Measurements from ENCODE around the gene ATP4B. TPM values are rescaled to one million over a fixed set of nuclear protein-coding genes. Genes with fewer than 3 reads are reported as not detected.
"Not testable (repeated sequence)": the region's sequence is repeated elsewhere in the genome, so short reads cannot be mapped to it uniquely, and the experiment has no call there.

ATP4B gene
- total RNA-seq, 1 experiment from 2014 or later = not detected

DNA sequence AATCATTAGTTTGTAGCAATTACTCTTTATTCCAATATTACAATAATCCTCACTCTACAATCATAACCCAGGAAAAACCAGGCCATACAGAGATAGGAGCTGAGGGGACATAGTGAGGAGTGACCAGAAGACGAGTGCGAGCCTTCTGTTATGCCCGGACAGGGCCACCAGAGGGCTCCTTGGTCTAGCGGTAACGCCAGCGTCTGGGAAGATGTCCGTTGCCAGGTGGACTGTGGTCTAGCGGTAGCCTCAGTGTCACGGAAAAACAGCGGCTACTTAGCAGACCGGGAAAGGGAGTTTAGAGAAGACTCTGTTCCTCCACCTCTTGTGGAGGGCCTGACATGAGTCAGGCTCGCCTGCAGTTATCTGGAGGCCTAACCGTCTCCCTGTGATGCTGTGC, 36.5 kb downstream of the ATP4B start:
- CTCF ChIA-PET; H4K20me1 ChIP-seq (ENCODE audit: low read length): not testable (repeated sequence)
- TF ChIP-seq, protein P1, sequence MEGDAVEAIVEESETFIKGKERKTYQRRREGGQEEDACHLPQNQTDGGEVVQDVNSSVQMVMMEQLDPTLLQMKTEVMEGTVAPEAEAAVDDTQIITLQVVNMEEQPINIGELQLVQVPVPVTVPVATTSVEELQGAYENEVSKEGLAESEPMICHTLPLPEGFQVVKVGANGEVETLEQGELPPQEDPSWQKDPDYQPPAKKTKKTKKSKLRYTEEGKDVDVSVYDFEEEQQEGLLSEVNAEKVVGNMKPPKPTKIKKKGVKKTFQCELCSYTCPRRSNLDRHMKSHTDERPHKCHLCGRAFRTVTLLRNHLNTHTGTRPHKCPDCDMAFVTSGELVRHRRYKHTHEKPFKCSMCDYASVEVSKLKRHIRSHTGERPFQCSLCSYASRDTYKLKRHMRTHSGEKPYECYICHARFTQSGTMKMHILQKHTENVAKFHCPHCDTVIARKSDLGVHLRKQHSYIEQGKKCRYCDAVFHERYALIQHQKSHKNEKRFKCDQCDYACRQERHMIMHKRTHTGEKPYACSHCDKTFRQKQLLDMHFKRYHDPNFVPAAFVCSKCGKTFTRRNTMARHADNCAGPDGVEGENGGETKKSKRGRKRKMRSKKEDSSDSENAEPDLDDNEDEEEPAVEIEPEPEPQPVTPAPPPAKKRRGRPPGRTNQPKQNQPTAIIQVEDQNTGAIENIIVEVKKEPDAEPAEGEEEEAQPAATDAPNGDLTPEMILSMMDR (conservative IDR thresholded peaks at IDR 0.05; ENCODE audit: low read depth, low read length) = peak; percentile 36; the same call in 1 of the 2 replicates

DNA sequence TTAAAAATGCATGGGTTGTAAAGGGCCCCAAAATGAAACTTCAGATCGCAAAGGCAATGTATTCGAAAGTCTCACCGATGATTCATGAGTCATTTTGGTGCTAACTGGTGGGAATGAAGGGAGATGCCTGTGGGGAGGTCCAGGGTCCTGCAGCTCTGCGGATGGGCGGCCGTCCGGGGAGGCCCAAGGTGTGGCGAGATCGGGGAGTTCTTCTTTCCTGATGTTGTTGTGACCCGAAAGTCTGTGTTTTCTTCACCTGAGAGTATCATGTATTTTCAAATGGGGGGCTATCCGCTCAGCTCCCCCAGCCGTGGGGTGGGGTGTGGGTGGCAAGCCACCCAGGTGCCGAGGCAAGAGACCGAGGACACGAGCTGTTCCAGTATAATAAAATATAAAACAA, 37.0 kb downstream of the ATP4B start:
- DNase-seq (no peak), ATAC-seq (no peak)
- Histone ChIP-seq H3F3A (ENCODE audit: low read length, unreplicated experiment) (no peaks in the 10 kb centered on the region), H4K20me1 (ENCODE audit: low read length) (no peaks in the 10 kb centered on the region), H3K27me3 (ENCODE audit: low read length) (no peaks in the 10 kb centered on the region), H3K9ac (ENCODE audit: low read length) (no peak overlapping the region), H3K36me3 (ENCODE audit: low read depth, low read length) (peaks cover 19% of the 10 kb centered on the region; the same call in 1 of the 2 replicates), H3K4me3 (ENCODE audit: low read length) (no peak overlapping the region), H3K9me3 (ENCODE audit: low read length) (no peaks in the 10 kb centered on the region), H3K4me2 (ENCODE audit: low read length) (no peak overlapping the region), H3K4me1 (ENCODE audit: insufficient read depth, low read length) (no peaks in the 10 kb centered on the region), H3K79me2 (ENCODE audit: low read length) (peaks cover 51% of the 10 kb centered on the region), H3K27ac (ENCODE audit: low read length) (no peak overlapping the region), H3K9me2 (replicated peaks; ENCODE audit: low read length) (no peaks in the 10 kb centered on the region), H2AFZ (ENCODE audit: low read length) (no peak overlapping the region)
- no TSS peak for BruUV-seq (replicated peaks)
- CTCF ChIA-PET = no interaction called here
- POLR2A ChIA-PET (ENCODE audit: unreplicated experiment) = no interaction called here
- intact Hi-C loops (cut with micrococcal nuclease) = no loop called here
- TF ChIP-seq EZH2phosphoT487 (IDR thresholded peaks at IDR 0.05; ENCODE audit: borderline replicate concordance, low read length) (no peak), EZH2 (IDR thresholded peaks at IDR 0.05; ENCODE audit: low read length, unreplicated experiment) (no peak)
- TF ChIP-seq, protein P1 (conservative IDR thresholded peaks at IDR 0.05; ENCODE audit: low read depth, low read length) = no peak

More for the DNA sequence above, 36.5 kb downstream of the ATP4B start:
- BruUV-seq (replicated peaks); H3F3A ChIP-seq (ENCODE audit: low read length, unreplicated experiment); intact Hi-C loops (cut with micrococcal nuclease); H3K27me3 ChIP-seq (ENCODE audit: low read length); H3K9ac ChIP-seq (ENCODE audit: low read length); H3K4me1 ChIP-seq (ENCODE audit: insufficient read depth, low read length); H3K4me3 ChIP-seq (ENCODE audit: low read length); H3K4me2 ChIP-seq (ENCODE audit: low read length); ATAC-seq; H2AFZ ChIP-seq (ENCODE audit: low read length); H3K9me3 ChIP-seq (ENCODE audit: low read length); H3K9me2 ChIP-seq (replicated peaks; ENCODE audit: low read length); H3K27ac ChIP-seq (ENCODE audit: low read length); POLR2A ChIA-PET (ENCODE audit: unreplicated experiment): not testable (repeated sequence)
- peak; percentile 11 for DNase-seq
- Histone ChIP-seq H3K79me2 (ENCODE audit: low read length) (peaks cover 53% of the 10 kb centered on the region), H3K36me3 (ENCODE audit: low read depth, low read length) (peaks cover 19% of the 10 kb centered on the region; the same call in 1 of the 2 replicates)

DNA sequence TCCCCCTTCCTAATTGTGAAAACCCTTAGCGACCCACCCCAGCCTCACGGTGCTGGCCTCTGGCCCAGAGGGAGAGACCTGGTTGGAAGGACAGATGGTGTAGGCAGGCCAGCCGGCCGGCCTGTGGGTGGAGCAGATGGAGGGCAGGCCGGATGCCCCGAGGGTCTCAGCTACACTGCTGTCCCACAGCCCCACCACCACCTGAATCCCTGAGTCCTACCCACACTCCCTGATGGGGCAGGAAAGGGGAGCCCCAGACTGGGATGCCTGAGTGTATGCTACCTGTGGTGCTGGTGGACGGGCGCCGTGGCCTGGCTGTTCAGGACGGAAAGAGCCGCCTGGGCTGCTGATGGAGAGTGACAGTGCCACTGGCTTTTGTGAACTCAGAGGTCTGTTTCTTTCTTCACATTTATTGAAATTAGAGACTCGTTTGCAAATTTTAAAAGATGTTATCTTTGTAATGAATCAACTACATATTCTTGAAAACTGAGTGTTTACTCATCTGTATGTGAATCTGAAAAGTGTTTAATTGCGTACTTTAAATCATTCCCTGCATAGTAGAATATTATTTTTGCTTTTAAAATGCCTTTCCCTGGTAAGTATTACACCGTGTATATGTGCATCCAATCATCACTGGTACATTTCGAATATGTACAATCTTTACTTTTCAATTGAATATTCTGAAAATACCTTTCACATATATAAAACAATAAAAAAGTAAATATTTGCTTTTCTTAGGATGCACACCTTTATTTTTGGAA, 37.8 kb downstream of the ATP4B start:
- POLR2A ChIA-PET (ENCODE audit: unreplicated experiment) = no interaction called here
- TF ChIP-seq EZH2phosphoT487 (IDR thresholded peaks at IDR 0.05; ENCODE audit: borderline replicate concordance, low read length) (no peak), EZH2 (IDR thresholded peaks at IDR 0.05; ENCODE audit: low read length, unreplicated experiment) (no peak)
- TF ChIP-seq, protein P1 (conservative IDR thresholded peaks at IDR 0.05; ENCODE audit: low read depth, low read length) = no peak
- H3K9ac ChIP-seq (ENCODE audit: low read length) = no peak overlapping the region
- CTCF ChIA-PET = no interaction called here
- no peak overlapping the region for H3K27ac ChIP-seq (ENCODE audit: low read length)
- no TSS peak for BruUV-seq (replicated peaks)
- no peak for ATAC-seq
- H3K36me3 ChIP-seq (ENCODE audit: low read depth, low read length) = peaks cover 19% of the 10 kb centered on the region; the same call in 1 of the 2 replicates
- intact Hi-C loops (cut with micrococcal nuclease) = no loop called here
- no peak overlapping the region for H3K4me2 ChIP-seq (ENCODE audit: low read length)
- DNase-seq = no peak
- H4K20me1 ChIP-seq (ENCODE audit: low read length) = no peaks in the 10 kb centered on the region
- H3K4me1 ChIP-seq (ENCODE audit: insufficient read depth, low read length) = no peaks in the 10 kb centered on the region
- H2AFZ ChIP-seq (ENCODE audit: low read length) = no peak overlapping the region
- peaks cover 56% of the 10 kb centered on the region for H3K79me2 ChIP-seq (ENCODE audit: low read length)
- H3K9me2 ChIP-seq (replicated peaks; ENCODE audit: low read length) = no peaks in the 10 kb centered on the region
- no peak overlapping the region for H3K4me3 ChIP-seq (ENCODE audit: low read length)
- no peaks in the 10 kb centered on the region for H3F3A ChIP-seq (ENCODE audit: low read length, unreplicated experiment)
- no peaks in the 10 kb centered on the region for H3K9me3 ChIP-seq (ENCODE audit: low read length)
- no peaks in the 10 kb centered on the region for H3K27me3 ChIP-seq (ENCODE audit: low read length)
